DMS53 treated with DMSO at 0.1 percent for 48 hours (cell line): ENCODE measurements around the gene NUAK1.
A peak's percentile ranks its signal among the peaks of the same experiment; 100 is the strongest.
"Not testable (repeated sequence)": the region's sequence is repeated elsewhere in the genome, so short reads cannot be mapped to it uniquely, and the experiment has no call there.

Source experiments
- DNase-seq: peaks from one replicate; lab custom pipeline; 2025; ENCODE audit not compliant: unreplicated experiment; lab: John Stamatoyannopoulos, UW

The NUAK1 gene

DNA sequence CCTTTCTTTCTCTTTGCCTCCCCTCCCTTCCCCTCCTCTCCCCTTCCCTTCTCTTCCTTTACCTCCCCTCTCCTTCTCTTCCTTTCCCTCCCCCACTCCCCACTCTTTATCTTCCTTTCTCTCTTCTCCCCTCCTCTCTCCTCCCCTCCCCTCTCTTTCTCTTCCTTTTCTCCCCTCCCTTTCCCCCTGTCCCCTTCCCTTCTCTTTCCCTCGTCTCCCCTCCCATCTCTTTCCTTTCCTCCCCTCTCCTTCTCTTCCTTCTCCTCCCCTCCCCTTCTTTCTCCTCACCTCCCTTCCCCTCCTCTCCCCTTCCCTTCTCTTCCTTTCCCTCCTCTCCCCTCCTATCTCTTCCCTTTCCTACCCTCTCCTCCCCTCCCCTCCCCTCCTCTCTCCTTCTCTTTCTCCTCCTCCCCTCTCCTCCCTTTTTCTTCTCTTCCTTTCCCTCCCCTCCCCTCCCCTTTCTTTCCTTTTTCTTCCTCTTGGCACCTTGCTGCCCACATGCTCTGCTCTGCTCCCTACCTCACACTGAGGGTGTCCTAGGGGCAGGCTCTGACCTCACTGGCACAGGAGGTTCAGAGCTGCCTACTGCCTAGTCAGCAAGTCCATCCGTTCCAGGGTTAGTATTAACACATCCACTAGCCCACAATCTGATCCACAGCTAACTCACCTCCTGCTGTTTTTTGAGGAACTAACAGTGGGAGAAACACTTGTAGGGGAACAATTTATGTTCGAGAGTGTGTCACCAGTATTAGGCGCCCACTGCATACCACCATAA lies 101.0 kb downstream of the NUAK1 start:
- no peak for DNase-seq

DNA sequence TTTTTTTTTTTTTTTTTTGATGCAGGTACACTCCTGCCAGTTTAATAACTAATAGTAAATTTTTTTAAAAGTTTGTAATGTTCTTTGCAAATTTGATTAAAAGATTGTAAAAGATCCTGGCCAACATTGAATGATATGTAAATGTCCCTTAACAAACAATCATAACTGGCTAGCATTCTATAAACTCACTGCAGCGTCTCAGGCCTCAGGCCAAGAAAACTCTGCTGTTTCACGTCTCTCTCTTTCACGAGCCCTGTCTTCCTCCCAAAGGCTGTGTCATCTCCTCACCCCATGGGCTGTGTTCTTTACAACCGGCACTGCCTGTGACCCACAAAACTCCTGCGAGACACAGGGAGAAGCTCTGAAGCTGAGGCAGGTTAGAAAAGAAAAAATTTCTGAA lies 103.3 kb downstream of the NUAK1 start:
- no peak for DNase-seq

DNA sequence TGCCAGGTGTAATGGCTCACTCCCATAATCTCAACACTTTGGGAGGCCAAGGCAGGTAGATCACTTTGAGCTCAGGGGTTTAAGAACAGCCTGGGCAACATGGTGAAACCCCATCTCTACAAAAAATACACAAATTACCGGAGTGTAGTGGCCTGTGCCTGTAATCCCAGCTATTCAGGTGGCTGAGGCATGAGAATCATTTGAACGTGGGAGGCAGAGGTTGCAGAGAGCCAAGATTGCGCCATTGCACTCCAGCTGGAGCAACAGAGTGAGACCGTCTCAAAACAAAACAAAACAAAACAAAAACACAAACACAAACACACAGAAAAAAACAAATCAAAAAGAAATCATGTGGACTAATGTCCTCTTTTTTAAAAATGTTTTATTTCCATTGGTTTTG lies 104.4 kb downstream of the NUAK1 start:
- DNase-seq = no peak

- DNase-seq = no peak
These were observed 105.5 kb downstream of the NUAK1 start for GRCh38 chr12:106033161-106033675.

GRCh38 chr12:106032623-106032925 lies 106.2 kb downstream of the NUAK1 start:
- DNase-seq = no peak

GRCh38 chr12:106031761-106032622 lies 106.8 kb downstream of the NUAK1 start:
- DNase-seq = no peak

GRCh38 chr12:106030210-106031071 lies 108.3 kb downstream of the NUAK1 start:
- no peak for DNase-seq

DNA sequence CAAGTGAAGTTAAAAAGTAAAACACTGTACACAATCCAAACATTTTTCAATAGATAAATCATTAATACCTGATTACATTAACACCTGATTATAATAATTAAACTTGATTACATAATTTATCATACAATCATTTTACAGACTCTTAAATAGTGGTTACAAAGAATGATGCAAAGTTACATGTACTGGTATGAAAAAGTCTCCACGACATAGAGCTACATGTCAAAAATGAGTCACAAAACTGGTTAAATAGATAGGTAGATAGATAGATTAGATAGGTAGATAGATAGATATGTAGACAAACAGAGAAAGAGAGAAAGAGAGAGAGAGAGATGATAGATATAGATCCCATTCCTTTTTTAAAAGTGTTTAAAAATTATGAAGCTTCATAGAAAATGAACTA lies 109.2 kb downstream of the NUAK1 start:
- no peak for DNase-seq

DNA sequence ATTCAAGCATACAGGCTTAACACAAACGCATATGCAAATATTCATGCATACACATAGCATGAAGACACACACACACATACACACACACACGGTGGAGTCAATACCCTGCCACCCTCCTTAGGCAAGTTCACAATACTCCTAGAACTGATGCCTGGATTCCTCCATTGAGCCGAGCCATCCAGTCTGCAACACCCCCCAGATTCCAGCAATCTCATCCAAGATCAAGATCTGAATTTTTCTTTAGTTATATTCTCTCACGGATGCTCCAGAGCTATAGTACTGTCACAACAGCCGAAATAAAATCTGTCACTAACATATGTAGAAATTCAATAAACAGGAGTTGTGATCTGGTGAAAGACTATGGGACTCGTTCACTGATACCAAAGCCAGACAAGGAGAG lies 110.8 kb downstream of the NUAK1 start:
- no peak for DNase-seq

DNA sequence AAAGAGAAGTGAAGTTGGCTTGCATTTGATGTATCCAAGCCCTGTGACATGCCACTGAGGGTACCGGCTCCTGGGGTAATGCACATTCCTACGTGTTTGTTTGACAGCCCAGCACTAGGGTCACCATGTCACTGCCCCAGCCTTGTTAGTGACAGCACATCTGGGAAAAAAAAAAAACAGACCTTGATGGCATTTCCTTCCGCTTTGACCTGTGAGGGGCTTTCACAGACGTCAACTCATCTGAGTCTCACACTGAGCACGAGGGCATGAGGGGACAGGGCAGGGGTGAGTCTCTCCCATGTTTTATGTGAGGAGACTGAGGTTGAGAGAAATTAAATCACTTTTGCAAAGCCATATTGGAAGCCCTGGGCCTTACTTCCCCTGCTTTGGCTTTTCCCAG lies 111.5 kb downstream of the NUAK1 start:
- DNase-seq = no peak

- DNase-seq = peak; percentile 3
These were observed 113.6 kb downstream of the NUAK1 start for GRCh38 chr12:106025129-106025528.

- DNase-seq = no peak
These were observed 115.7 kb downstream of the NUAK1 start for GRCh38 chr12:106023039-106023438.

DNA sequence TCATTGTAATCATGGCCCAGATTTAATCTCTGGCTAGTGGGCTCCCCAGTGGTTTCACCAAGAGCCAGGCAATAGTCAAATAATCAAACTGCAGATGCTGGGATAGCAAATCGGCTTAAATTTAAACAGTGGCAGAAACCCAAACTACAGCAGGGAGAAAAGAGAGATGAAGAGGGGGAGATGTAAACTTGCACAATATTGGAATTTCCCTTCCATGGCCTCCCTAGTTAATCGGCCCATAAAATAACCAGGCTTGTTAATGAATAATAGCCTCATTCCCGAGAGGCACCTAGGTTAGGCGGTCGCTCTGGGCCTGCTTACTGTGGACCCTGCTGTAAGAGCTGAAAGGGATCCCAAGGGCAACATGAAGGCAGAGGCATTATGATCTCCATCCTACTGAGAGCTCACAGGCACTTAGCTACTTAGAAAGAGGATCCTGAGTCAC lies 116.2 kb downstream of the NUAK1 start:
- DNase-seq = peak; percentile 10

GRCh38 chr12:106021516-106021915 lies 117.2 kb downstream of the NUAK1 start:
- no peak for DNase-seq

GRCh38 chr12:106020736-106021135 lies 118.0 kb downstream of the NUAK1 start:
- no peak for DNase-seq

GRCh38 chr12:106019144-106019543 lies 119.6 kb downstream of the NUAK1 start:
- DNase-seq = no peak

DNA sequence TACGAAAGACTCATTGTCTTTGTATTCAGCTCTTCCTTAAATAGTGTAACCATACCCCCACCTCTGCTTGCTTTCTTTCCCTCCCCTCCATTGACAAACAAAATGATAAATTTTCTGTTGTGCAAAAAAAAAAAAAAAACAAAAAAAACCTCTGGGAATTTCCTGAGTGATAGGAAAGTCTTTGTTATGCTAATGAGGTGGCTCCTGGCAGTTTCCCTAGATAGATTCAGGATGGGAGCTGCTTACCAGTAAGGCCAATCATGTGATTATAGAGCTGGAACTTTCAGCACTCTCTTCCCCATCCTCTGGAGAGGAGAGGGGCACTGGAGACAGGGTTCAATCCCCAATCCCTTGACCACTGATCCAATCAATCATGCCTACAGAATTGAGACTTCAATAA lies 120.5 kb downstream of the NUAK1 start:
- DNase-seq = no peak

- DNase-seq = not testable (repeated sequence)
These were observed 122.0 kb downstream of the NUAK1 start for GRCh38 chr12:106016601-106017278.

DNA sequence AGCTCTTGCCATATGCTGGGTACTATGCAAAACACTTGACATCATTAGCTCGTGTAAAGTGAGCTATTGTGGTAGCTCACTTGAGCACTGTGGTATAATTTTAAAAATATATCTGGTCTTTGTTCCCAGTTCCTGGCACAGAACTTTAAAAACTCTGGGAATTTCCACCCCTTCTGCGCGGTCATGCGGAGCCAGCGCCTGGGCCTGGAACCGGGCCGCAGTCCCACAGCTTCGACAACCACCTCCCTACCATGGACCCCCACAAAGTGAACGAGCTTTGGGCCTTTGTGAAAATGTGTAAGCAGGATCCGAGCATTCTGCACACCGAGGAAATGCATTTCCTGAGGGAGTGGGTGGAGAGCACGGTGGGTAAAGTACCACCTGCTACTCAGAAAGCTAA lies 123.1 kb downstream of the NUAK1 start:
- DNase-seq = no peak

DNA sequence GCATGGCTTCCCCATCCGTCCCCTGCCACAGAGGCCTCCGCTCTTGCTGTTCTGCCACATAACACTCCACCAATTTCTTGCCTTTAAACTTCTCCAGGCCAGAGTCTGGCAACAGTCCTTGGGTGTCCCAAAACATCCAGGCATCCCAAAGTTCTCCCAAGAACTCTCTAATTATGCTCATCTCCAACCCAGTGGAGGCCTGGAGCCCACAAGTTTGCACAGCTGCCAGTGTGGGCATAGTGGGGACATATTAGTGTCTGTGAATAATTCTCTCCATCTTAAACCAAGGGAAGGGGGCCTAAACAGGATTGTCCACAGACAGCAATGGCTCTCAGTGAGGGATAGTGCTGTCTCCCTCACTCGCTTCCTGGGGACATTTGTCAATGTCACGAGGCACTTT lies 124.8 kb downstream of the NUAK1 start:
- no peak for DNase-seq
